Activated CD4-positive, alpha-beta T cell treated with anti-CD3 and anti-CD28 coated beads, Interleukin-2, amount 50 U/mL, for 1 hour (primary cell): Measurements from ENCODE around the gene ADK.
"Not testable (repeated sequence)": the region's sequence is repeated elsewhere in the genome, so short reads cannot be mapped to it uniquely, and the experiment has no call there.

Experiments used
- DNase-seq: peaks from one replicate; pipeline ENCODE4 v3.0.0-alpha.2; 2020

ADK gene

DNA sequence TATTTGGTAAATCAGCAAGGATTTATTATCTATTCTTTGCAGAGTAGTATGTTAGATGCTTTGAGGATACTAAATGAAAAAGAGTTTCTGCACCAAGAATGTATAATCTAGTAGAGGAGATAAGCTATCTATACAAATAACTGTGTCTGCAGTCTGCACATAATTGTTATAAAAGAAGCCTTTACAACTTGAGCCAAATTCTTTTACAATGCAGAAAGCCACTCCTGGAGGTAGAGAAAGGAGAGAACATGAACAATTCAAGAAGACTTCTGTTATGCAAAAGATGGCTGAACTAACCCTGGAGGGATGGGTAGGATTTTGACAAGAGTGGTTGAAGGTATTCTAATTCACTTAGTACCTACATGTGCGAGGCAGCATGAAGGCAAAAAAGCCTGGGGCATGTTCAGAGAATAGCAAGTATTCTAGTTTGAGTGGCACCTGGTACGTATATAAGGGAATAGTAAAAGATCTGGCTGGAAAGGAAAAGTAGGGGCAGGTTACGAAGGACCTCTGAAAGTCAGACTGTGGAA lies 424.2 kb downstream of the ADK start:
- no peak for DNase-seq

DNA sequence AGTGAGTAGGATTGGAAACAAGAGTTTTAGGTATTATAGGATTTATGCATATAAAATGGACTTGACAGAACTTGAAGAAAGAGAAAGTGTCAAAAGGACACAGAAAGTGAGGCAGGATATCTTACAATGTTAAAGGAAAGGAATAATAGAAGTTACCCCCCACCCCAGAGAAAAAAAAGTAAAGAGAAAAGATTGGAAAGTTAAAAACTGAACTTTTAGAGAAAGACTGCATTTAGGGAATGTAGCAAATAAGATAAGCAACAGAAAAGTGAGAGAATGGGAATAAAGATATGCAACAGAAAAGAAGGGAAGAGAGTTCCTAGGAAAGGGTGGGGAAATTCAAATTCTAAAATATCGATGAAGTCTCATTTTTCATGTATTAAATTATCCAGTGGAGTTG lies 424.9 kb downstream of the ADK start:
- no peak for DNase-seq

DNA sequence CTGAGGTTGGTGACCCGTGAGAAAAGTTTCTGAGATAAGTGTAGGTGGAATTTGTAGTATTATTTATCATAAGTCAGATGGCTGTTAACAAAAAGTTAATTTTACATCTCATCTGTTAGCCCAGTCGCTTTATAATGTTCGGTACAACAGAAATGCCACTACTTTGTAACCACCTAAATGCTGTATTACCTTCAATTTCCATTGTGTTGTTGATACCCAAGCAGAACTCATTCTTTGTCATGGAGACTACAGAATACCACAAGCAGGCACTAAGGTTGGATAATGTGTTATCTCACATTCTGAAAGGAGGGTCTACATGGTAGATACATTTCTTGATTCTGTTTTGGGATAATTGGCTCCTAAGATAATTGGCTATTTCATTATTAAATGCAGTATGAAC lies 425.6 kb downstream of the ADK start:
- DNase-seq, result no peak

DNA sequence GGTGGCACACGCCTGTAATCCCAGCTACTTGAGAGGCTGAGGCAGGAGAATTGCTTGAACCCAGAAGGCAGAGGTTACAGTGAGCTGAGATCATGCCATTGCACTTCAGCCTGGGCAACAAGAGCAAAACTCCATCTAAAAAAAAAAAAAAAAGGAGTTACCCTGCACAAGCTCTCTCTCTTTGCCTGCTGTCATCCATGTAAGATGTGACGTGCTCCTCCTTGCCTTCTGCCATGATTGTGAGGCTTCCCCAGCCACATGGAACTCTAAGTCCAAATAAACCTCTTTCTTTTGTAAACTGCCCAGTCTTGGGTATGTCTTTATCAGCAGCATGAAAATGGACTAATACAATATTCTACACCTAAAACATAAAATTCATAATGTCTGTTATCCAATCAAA lies 429.4 kb downstream of the ADK start:
- not testable (repeated sequence) for DNase-seq

DNA sequence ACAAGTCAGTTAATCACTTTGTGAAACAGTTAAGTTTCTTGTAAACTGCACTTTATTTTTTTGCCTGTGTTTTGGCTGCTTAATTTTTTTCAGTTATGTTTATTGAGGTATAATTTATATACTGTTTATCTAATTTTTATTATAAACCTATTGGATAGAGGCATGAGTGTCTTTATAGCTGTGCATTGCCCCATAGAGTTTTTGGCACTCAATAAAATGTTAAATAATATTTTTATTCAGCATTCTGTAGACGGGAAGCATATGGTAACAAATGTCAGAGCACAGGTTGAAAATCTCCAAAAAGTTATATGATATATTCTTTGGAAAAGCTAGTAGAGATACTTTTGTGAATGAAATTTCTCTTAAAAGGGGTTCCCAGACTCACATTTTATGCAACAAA lies 431.5 kb downstream of the ADK start:
- DNase-seq, result no peak

DNA sequence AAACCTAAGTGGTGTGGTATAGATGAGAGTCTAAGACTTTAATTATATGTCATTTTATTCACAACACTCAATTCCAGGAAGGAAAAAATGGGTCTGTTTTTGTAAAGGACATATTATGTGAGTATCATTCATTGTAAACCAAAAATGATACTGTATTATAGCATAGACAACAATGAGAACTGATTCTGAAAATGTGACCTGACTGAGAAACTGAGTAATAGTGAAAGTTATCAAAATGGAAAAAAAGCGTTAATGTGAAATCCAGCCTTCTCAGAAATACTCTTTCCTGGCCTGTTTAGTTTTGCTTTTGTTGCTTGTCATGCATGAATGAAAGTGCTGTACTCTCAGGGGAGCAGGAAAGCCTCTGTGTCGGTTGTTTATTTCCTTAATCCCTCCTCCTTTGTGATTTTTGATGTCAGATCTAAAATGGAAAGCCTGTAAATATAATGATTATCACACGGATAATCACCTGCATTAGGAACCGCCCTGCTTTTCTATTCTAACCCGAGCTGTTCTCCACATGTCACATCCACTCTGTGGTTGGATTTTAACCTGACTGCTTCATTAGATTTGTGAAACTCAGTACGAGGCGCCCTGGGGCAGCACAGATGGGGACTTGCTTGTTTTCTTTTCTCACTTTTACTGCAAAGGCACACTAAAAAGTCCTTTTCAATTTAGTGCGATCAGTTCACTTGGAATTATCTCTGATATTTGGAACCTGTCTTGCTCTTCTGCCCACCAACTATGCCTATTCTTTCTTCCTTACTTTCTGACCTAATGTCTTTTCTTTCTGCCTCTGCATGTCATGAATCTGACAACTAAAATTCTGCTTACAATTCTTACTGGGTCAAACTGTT lies 434.4 kb downstream of the ADK start:
- peak; percentile 33 for DNase-seq

DNA sequence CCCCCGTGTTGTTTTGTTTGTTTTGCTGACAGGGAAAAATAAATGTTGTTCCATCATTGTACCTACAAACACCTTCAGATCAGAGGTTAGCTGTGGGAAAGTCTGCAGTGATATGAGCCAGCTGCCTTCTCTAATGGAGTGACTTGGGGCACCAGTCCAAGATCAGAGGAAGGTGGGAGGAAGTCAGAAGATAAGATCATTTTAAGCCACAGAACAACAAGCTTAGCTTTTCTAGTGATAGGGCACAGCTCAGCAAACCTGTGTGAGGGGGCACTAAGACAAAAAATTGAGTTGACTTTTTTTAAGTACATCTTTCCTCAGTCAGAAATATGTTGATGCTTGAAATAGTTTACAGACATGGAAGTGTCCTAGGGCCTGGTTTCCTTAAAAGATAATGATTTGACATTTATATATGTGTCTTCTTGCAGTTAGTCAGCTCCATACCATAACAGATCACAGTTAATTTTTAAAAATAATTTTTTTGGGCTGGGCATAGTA lies 435.1 kb downstream of the ADK start:
- DNase-seq, result peak; percentile 38

DNA sequence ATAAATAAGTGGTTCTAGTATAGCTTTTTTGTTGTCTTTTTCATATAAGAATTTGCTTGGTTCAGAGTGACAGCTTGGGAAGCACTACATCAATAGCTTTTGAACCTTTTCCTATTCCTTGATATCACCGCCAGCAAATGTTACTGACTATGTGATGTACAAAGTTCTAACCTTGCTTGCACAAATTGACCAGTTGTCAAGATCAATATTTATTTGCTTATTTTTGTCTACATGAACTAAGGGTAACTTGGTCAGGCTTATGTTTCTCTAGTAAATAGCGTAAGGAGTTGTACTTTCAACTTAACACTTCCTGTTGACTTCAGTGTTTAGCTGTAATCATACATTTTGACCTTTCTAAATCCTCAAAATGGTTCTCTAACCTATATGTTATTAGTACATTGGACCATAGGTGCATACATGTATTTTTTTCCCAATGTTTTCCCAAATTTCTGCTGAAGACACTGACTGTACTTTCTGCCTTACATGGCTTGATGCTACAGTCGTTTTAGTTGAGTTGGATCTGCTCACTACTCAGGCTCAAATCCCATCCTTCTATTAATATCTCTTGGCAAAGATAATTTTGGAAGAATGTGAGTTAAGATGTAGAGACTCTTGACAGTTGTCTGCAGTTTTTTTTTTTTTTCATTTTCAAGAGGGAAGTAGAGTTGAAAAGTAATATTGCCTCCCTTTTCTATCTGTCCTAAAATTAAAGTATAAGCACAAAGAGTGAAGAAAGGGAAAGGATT lies 436.3 kb downstream of the ADK start:
- no peak for DNase-seq

DNA sequence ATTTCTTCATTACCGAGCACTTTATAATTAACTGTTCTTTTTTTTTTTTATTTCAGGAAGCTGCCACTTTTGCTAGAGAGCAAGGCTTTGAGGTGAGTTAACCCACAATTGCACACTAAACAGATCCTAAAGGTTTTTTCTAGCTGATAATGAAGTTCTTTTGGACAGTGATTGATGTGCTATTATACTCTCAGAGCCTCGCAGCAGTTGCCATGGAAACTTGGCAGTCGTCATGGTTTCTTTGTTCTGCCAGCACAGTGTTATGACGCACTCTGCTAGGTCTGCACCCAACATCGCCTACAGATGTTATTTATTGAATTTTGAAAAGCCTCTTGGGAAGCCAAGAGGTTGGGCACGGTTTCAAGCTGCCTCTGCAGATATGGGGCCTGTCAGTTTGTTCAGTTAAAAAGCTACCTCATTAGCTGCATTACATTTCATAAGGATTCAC lies 438.2 kb downstream of the ADK start:
- DNase-seq, result peak; percentile 87

DNA sequence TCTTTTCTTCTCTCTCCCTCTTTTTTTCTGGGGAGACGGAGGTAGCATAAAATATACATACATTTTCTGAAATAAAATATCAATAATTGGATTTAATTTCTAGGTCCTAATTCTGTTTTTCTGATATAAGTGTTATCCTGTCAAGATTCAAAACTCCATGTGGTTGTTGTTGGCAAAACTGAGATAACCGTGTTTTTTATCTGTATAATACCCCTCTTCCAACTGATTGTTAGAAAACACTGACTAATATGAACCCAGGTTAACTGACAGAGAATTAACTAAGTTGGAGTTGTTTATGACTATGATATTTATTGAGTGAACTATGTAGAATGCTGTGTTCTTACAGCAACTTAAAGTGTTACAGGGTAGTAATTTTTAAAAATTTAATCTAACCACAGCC lies 438.8 kb downstream of the ADK start:
- no peak for DNase-seq

DNA sequence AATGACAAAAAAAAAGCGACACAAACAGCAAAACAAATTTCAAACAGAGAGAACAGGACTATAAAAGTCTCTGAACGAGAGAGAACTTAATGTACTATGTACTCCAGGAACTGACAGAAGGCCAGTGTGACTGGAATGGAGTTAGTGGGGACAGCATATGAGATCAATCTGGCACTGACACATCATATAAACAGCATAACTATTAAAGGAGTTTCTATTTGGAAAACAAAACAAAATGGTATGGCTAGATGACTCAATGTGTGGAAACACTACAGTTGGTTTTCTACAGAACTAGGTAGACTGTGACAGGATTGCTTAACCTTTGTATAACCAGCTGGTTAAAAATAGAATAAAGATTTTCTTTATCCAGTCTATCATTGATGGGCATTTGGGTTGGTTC lies 442.4 kb downstream of the ADK start:
- no peak for DNase-seq

DNA sequence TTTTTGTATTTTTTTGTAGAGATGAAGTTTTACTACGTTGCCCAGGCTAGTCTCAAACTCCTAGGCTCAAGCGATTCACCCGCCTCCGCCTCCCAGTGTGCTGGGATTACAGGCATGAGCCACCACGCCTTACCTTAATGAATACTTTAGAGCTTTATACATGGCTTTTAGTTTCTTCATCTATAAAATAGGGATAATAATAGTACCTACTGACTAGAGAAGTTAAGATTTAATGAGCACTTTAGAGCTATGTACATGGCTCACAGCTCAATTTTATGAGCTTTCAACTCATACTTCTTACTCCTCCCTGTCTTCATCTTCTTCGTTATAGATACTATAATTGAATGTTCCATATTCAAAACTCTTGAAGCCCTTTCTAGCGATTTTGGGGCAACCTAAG lies 445.7 kb downstream of the ADK start:
- no peak for DNase-seq

DNA sequence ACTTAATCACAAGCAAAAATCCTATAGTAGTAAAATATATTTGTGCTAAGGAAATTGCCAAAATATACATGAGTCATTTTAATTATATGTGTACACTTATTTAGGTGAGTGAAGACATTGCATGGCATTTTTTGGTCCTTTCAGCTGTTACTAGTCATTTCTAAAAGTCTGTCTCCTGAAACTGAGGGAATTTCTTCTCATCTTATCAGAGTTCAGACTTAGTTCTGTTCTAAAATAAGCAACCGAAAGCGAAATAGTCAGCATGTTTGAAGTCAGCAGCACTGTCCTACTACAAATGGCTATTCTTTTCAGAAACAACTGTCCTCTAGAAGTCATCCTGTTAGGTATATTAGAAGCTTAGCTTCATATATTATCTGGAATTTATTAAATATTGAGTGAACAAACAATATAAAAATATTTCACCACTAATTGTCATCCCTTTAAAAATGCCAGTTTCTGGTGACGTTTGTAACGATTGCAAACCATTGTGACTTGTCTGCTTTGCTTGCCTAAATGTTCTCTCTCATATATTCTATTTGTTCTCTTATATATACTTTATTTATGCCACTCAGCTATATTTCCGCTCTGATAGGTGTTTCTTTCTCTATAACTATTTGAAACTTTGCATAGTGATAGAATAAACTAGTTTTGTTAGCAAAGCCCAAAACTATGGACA lies 448.0 kb downstream of the ADK start:
- no peak for DNase-seq

DNA sequence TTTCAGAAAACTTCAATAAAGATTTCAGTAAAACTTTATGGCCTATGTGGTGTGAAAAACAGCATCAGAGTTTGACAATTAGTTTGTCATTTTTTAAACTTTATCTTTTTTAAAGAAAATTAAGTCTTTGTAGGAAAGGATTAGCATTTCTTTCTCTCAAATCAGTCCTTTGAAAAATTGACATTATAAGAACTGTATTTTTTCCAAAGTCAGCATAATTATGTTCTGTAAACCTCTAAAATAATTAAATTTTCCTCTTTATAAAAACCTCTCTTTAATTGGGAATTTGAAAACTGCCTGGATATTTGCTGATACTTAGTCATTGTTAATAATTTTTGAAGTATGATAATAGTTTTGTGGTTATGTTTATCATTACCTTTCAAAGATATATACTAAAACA lies 448.7 kb downstream of the ADK start:
- DNase-seq, result no peak

DNA sequence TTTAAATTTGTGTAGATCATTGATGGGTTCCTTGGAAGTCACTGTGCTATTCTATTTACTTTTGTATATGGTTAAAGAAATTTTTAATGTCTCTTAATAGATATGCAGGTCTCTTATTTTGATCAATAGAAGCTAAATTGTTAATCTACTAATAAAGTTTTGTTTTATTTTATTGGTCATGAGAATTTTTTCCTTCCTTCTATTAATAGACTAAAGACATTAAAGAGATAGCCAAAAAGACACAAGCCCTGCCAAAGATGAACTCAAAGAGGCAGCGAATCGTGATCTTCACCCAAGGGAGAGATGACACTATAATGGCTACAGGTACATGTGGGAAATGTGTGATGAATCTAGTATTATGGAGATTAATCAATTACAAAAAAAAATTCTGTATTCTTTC lies 449.1 kb downstream of the ADK start:
- DNase-seq, result no peak

DNA sequence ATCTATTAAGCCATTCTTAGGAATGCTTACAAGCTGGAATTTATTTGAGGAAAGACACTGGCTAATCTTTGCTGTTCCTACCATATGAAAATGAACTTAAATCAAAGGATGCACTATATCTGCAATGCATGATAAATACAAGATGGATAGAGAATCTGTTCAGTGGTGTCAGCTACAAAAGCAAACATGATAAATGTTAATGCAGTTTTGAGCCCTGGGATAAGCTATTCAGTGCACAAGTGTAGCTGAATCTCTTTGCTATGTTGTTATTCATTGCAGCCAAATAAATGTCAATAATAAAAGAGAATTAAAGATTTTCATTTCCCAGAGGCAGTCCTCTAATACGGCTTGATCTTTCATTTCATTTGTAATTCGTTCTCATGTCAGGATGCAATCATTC lies 451.6 kb downstream of the ADK start:
- no peak for DNase-seq

DNA sequence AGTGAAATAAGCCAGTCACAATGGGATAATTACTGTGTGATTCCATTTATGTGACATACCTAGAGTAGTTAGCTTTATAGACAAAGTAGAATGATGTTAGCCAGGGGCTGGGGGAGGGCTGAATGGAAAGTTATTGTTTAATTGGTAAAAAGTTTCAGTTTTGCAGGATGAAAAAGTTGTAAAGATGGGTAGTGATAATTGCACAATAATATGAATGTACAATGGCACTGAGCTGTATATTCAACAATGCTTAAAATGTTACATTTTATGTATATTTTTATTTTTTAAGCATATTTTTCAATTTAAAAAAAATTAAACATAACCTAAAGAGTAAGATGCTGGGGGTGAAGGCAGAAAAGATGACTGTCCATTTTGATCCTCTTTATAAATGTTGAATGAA lies 459.3 kb downstream of the ADK start:
- no peak for DNase-seq

DNA sequence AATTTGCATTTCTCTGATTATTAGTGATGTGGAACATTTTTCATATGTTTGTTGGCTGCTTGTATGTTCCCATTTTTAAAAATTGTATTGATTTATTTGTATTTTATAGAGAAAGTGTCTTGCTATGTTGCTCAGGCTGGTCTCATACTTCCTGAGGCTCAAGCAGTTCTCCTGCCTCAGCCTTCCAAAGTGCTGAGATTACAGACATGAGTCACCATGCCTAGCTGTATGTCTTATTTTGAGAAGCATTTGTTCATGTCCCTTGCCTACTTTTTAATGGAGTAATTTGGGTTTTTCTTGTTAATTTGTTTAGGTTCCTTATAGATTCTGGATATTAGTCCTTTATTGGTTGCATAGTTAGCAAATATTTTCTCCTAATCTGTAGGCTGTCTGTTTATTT lies 461.2 kb downstream of the ADK start:
- no peak for DNase-seq

DNA sequence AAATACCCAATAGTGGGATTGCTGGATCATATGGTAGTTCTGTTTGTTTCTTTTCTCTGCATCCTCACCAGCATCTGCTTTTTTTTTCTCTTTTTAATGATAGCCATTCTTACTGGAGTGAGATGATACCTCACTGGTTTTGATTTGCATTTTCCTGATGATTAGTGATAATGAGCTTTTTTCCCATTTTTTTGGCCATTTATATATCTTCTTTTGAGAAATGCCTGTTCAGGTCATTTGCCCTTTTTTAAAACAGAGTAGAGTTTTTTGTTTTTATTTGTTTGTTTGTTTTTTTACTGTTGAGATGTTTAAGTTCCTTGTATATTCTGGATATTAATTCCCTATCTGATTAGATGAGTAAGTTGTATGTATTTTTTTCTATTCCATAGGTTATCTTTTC lies 469.6 kb downstream of the ADK start:
- no peak for DNase-seq

DNA sequence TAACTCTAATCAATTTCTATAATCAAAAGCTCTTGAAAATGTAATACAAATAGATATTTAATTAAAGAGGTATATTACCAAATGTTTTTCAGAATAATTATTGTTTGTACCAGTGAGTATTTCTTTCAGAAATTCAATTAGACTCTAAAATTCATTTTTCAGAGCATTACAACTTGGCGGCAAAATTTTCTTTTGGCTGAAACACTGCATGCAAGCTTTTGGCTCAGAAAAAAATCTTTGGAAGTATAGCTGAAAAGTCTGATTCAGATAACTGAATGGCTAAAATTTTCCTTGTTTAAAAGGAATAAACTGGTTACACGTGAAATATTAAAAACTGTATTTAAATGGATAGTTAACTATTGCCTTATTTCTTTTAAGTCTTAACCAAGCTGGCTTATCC lies 472.8 kb downstream of the ADK start:
- no peak for DNase-seq

DNA sequence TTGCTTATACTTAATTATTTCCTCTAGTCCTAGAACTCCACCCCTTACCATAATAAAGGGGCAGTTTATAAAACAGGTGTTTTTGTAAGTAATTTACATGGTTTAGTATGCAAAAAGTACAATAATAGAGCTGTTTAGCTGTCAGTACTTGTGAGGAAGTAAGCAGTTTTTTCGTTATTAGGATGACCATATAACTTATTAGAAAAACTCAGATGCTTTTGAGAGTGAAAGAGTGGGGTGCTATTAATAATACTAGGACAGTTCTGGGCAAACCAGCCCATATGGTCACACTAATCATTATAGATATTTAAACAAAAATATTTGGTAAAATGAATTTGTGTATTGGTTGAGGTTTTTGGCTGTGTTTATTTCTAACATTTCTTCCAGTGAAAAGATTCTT lies 473.5 kb downstream of the ADK start:
- no peak for DNase-seq

DNA sequence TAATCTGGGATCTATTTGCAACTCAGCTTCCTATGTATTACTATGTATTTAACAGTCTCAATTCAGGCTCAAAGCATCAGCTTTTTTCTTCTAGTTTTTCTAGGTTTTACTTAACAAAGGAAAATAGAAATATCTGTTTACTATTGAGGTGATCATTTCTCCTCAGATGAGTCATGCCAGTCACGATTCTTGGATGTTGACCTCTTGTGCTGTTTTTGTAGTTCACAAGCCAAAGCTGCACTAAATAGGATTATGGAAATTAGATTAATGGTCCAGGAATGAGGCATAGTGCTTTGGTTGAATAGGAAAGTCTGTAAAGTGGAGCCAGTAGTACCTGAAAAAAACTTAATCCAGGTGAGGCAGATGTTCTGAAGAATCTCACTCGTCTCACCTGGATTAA lies 477.1 kb downstream of the ADK start:
- no peak for DNase-seq

DNA sequence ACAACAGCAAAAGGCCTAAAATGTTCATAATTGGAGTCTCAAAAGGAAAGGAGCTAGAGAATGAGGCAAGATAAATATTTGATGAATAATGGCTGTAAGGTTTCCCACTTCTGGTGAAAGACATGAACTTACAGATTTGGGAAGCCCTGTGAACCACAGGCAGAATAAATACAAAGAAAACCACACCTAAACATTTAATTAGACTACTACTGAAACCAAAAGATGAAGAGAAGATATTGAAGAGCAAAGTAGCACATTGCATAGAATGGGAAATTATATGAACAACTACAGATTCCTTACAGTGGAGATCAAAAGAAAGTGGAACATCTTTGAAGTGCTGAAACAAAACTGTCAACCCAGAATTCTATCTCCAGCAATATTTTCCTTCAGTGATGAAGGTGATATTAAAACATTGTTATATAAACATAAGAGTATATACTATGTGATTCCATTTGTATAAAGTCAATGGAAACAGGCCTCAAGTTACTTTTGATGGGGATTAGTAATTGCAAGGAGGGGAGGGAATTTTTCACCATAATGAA lies 484.0 kb downstream of the ADK start:
- DNase-seq, result no peak
